ENCODE results near the gene NUP160. TPM values are rescaled to one million over a fixed set of nuclear protein-coding genes. Genes with fewer than 3 reads are reported as not detected.

The NUP160 gene
- total and polyA plus RNA-seq, 10 of the 15 experiments (the other 5 are each of a cell fraction or from before 2014, with no cell fraction given): 24.0 to 87.6 (median 54.6) TPM

GRCh38 chr11:47887910-47888569, 39.9 kb upstream of the NUP160 start (continued):
- TF ChIP-seq, protein P1, sequence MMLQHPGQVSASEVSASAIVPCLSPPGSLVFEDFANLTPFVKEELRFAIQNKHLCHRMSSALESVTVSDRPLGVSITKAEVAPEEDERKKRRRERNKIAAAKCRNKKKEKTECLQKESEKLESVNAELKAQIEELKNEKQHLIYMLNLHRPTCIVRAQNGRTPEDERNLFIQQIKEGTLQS (IDR thresholded peaks at IDR 0.05; ENCODE audit: borderline replicate concordance, extremely low read depth, low read depth, low read length): no peak
- TF ChIP-seq NR2F1 (conservative IDR thresholded peaks at IDR 0.05) (no peak), EGR1 (IDR thresholded peaks at IDR 0.05; ENCODE audit: borderline replicate concordance in 1 of 2, low read depth in 2 of 2, low read length in 2 of 2) (no peak)

- FAIRE-seq (no peak), ATAC-seq (no peak), DNase-seq (ENCODE audit: low read depth, low spot score) (no peak)
- H2AFZ ChIP-seq (ENCODE audit: control insufficient read depth, low read depth, low read length): 0 out of 2 replicates have a peak overlapping the region, but pooled peaks have one; percentile 1
- no peaks in the 10 kb centered on the region for H3K79me2 ChIP-seq (ENCODE audit: control insufficient read depth, insufficient read depth, low read length)
- H4K20me1 ChIP-seq (ENCODE audit: control insufficient read depth, insufficient read depth): no peaks in the 10 kb centered on the region
- no peaks in the 10 kb centered on the region for H3K4me1 ChIP-seq (ENCODE audit: control insufficient read depth, insufficient read depth, low read length)
- no peaks in the 10 kb centered on the region for H3K27me3 ChIP-seq (replicated peaks in 1 of 2; ENCODE audit: control insufficient read depth in 2 of 2, insufficient read depth in 2 of 2, low read length in 1 of 2)
- no peak overlapping the region for H3K27ac ChIP-seq (ENCODE audit: control insufficient read depth, insufficient read depth)
- H3K36me3 ChIP-seq (ENCODE audit: control insufficient read depth in 2 of 2, insufficient read depth in 2 of 2, low read length in 1 of 2): no peaks in the 10 kb centered on the region
- in situ Hi-C loops (cut with MboI): no loop called here
- WGBS (ENCODE audit: insufficient coverage, insufficient replicate concordance, low lambda C conversion rate, missing lambda C conversion rate): 57% methylated on average over 6 of the region's 6 CpGs
- intact Hi-C loops (cut with micrococcal nuclease; ENCODE audit: unreplicated experiment): no loop called here
- RAD21 ChIA-PET (ENCODE audit: unreplicated experiment): no interaction called here
- no peak for TF ChIP-seq KDM1A (IDR thresholded peaks at IDR 0.05; ENCODE audit: borderline replicate concordance)
- no peak for TF ChIP-seq SUPT20H (IDR thresholded peaks at IDR 0.05; ENCODE audit: borderline replicate concordance, control insufficient read depth, low read depth, low read length)
- no peak for TF ChIP-seq NFYA (IDR thresholded peaks at IDR 0.05; ENCODE audit: borderline replicate concordance, low read depth, low read length)
- TF ChIP-seq BCLAF1 (IDR thresholded peaks at IDR 0.05): no peak
- TF ChIP-seq POLR2AphosphoS5 (IDR thresholded peaks at IDR 0.05; ENCODE audit: low read length): no peak
- TF ChIP-seq DPF2 (IDR thresholded peaks at IDR 0.05): no peak
- no peak for TF ChIP-seq IKZF2 (IDR thresholded peaks at IDR 0.05)
- no peak for TF ChIP-seq TAF1 (IDR thresholded peaks at IDR 0.05; ENCODE audit: borderline replicate concordance, low read depth, low read length)
- TF ChIP-seq MTA2 (IDR thresholded peaks at IDR 0.05; ENCODE audit: low read depth): no peak
- TF ChIP-seq BMI1 (IDR thresholded peaks at IDR 0.05; ENCODE audit: borderline replicate concordance): no peak
- TF ChIP-seq MXI1 (IDR thresholded peaks at IDR 0.05; ENCODE audit: low read depth, low read length): no peak
- TF ChIP-seq, protein P2, sequence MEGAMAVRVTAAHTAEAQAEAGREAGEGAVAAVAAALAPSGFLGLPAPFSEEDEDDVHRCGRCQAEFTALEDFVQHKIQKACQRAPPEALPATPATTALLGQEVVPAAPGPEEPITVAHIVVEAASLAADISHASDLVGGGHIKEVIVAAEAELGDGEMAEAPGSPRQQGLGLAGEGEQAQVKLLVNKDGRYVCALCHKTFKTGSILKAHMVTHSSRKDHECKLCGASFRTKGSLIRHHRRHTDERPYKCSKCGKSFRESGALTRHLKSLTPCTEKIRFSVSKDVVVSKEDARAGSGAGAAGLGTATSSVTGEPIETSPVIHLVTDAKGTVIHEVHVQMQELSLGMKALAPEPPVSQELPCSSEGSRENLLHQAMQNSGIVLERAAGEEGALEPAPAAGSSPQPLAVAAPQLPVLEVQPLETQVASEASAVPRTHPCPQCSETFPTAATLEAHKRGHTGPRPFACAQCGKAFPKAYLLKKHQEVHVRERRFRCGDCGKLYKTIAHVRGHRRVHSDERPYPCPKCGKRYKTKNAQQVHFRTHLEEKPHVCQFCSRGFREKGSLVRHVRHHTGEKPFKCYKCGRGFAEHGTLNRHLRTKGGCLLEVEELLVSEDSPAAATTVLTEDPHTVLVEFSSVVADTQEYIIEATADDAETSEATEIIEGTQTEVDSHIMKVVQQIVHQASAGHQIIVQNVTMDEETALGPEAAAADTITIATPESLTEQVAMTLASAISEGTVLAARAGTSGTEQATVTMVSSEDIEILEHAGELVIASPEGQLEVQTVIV (IDR thresholded peaks at IDR 0.05; ENCODE audit: borderline replicate concordance, partially characterized antibody): no peak
- SMC1A ChIA-PET (ENCODE audit: uncharacterized antibody, unreplicated experiment): no interaction called here
- CTCF ChIA-PET: no interaction called here
- H3K4me2 ChIP-seq (ENCODE audit: control insufficient read depth, insufficient read depth): no peak overlapping the region
- POLR2A ChIA-PET: no interaction called here
- no TSS peak for BruUV-seq (replicated peaks)
- no peak overlapping the region for H3K9ac ChIP-seq (ENCODE audit: control insufficient read depth, insufficient read depth, low read length)
- H3K4me3 ChIP-seq: no peak overlapping the region
- no peaks in the 10 kb centered on the region for H3K9me3 ChIP-seq (replicated peaks; ENCODE audit: control insufficient read depth, insufficient read depth, low read length)
These were observed 37.9 kb upstream of the NUP160 start for GRCh38 chr11:47886096-47886495.

Data from GM12878 (cell line).